Astrocyte of the cerebellum (primary cell): ENCODE data around the gene VSIG10.
"Not testable (repeated sequence)": the region's sequence is repeated elsewhere in the genome, so short reads cannot be mapped to it uniquely, and the experiment has no call there.

Experiments used
- DNase-seq: peaks from one replicate; pipeline ENCODE4 v3.0.0-alpha.2; 2011; ENCODE audit warnings: low read depth
- H3K4me3 ChIP-seq: 2 replicates; pipeline ENCODE4 v1.5.1; 2011; ENCODE audit warnings: mild to moderate bottlenecking, low read depth, low read length, moderate library complexity
- CTCF ChIP-seq: IDR thresholded peaks from 2 replicates; pipeline ENCODE4 v1.5.1; 2012; ENCODE audit warnings: low read length, low read depth, moderate library complexity, mild to moderate bottlenecking; ENCODE audit errors: missing control alignments
- in situ Hi-C: cut with HindIII; loops from 2 replicates; pipeline ENCODE4 v1.10.0; 2017; ENCODE audit warnings: low sequenced_read_pairs

Gene VSIG10

GRCh38 chr12:118025168-118025567 is 78.6 kb downstream of the VSIG10 start:
- TF ChIP-seq CTCF = no peak
- in situ Hi-C loops = no loop called here
- no peak overlapping the region for H3K4me3 ChIP-seq
- no peak for DNase-seq

- no peak for TF ChIP-seq CTCF
- H3K4me3 ChIP-seq = no peak overlapping the region
- in situ Hi-C loops = no loop called here
- no peak for DNase-seq
These were observed 80.4 kb downstream of the VSIG10 start for GRCh38 chr12:118023301-118023860.

GRCh38 chr12:118022728-118023109 is 81.1 kb downstream of the VSIG10 start:
- no peak for DNase-seq
- in situ Hi-C loops = no loop called here
- TF ChIP-seq CTCF = no peak
- no peak overlapping the region for H3K4me3 ChIP-seq

GRCh38 chr12:118022097-118022727 is 81.6 kb downstream of the VSIG10 start:
- DNase-seq, H3K4me3 ChIP-seq, in situ Hi-C loops: not testable (repeated sequence)

GRCh38 chr12:118020036-118020435 is 83.8 kb downstream of the VSIG10 start:
- in situ Hi-C loops = no loop called here
- no peak for DNase-seq
- no peak for TF ChIP-seq CTCF
- no peak overlapping the region for H3K4me3 ChIP-seq

- no peak for DNase-seq
- no peak overlapping the region for H3K4me3 ChIP-seq
These were observed 85.9 kb downstream of the VSIG10 start for GRCh38 chr12:118017926-118018325.

More at GRCh38 chr12:118017926-118018325, 85.9 kb downstream of the VSIG10 start:
- in situ Hi-C loops = no loop called here
- no peak for TF ChIP-seq CTCF
